HG03442 (cell line): ENCODE measurements around the gene PIGM.

Experiments
- ATAC-seq: cut with Tn5 transposase; IDR thresholded peaks from one replicate; pipeline ENCODE4 v1.9.1; 2021; ENCODE audit warnings: mild to moderate bottlenecking, moderate library complexity; ENCODE audit not compliant: unreplicated experiment

PIGM gene

DNA sequence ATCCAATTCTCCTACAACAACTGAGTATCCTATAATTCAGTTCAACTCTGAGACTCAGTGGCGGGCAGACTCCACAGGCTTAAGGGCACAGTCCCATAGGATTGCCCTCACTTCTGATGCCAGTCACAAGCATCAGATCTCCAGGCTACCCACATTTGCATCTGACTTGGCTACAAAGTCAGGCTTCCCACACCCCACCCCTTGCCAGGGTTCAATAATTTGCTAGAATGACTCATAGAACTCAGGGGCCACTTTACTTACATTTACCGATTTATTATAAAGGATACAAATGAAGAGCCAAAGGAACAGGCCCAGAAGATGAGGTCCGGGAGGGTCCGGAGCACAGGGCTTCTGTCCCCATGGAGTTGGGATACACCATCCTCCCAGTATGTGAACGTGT, 41.8 kb downstream of the PIGM start:
- no peak for ATAC-seq

DNA sequence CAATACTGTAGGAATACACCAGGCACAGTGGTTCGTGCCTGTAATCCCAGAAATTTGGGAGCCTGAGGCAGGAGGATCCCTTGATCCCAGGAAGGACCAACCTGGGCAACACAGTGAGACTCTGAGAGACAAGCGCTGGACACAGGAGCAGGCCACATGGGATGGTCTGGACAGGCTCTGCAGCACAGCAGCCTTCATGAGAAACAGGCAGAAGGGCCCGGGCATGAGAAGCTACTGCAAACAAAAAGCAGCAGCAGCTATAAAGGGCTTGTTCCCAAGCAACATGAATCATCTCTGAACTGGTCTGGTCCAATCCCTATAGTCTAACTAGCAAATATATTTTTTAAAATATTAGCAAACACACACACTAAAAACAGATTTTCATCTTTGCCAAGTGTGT, 42.2 kb downstream of the PIGM start:
- no peak for ATAC-seq

DNA sequence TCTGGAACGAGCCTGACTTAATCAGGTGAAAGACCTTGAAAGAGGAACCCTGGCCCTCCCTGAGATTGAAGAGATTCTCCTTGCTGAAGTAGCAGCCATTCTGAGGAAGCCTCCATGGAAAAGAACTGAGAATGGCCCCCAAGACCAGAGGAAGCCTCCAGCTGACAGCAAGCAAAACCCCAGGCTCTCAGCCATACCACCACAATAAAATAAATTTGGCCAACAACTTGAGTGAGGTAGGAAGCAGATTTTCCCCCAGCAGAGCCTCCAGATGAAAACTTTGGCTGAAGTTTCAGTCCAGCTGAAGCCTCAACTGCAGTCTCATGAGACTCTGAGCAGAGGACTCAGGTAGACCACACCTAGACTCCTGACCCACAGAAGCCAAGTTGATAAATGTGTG, 43.8 kb downstream of the PIGM start:
- no peak for ATAC-seq

DNA sequence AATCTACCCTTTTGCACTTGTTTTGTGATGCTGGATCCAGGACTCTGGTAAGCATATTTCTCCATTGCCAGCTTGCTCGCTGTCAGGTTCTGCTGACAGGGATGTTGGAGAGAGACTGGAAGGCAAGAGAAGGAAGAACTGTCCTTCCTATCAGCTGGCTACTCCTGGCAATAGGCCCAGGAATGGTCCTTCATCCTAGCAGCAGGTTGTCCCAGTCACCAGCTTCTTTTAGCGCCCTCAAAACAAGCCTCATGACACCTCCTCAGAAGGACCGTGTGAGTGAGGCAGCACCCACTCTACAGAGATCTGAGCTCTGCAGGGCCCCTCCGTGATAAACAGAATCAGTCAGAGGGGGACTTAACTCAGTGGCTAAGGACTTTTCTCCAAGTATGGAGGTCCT, 44.6 kb downstream of the PIGM start:
- no peak for ATAC-seq

DNA sequence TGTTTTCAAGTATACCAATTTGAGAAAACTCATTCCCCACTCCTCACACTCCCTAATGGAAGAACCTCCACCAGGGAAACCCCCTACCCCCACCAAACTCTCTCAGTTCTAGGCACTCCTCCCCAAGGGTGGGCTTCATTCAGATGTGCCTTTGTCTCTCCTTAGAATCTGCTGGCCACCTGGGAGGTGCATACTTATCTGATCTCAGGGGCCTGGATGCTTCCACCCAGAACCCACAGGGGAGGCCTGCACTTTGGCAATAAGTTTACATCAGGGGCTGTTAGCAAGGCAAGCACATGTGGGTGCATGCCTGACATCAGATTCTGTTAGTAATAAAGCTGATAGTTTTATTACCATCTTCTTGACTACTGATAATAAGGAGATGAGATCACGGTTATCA, 45.3 kb downstream of the PIGM start:
- ATAC-seq: no peak

DNA sequence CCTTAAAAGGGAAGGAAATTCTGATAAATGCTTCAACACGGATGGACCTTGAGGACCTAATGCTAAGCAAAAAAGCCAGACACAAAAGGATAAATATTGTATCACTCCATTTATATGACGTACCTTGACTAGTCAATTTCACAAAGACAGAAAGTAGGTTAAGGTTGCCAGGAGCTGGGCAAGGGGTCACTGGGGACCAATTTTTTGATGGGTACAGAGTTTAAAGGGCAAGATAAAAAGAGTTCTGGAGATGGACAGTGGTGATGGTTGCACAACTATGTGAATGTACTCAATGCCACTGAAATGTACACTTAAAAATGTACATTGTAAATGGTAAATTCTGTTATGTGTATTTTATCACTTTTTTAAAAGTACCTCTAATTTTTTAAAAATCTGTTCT, 45.7 kb downstream of the PIGM start:
- ATAC-seq: no peak

DNA sequence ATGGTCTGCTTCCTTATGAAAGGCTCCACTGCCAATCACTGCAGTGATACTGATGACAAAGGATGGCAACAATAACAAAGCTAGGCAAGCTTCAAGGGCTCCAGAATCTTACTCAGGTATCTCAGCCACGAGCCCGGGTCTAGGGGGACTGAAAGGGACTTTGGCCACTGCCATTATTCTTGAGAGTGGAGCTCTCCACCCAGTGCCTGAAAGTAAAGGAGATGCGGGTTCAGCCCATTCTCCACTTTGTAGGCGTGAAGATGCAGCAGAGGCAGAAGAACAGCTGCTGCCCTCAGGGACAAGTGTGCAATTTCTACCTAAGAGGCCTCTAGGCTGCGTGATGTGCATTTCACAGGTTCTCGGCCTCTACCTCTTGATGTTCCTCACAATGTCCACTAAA, 46.3 kb downstream of the PIGM start:
- ATAC-seq: no peak

DNA sequence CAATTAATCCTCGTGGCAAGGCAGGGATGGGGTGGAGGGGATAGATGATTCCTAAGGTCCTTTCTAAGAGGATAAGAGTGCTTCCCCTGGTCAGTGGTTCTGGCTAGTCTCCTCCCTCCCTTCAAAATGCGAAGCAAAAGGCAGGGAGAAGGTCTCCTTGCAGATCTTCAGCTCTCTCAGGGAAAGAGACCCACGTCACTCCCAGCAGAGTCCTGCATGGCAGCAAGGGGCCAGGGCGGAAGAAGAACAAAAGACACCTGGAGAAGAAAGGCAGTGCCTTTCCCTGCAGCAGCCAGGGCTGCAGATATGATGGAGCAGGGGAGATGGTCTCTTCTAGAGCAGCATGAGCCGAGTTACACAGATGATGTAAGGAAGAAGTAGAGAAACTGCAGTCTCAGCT, 48.1 kb downstream of the PIGM start:
- no peak for ATAC-seq

DNA sequence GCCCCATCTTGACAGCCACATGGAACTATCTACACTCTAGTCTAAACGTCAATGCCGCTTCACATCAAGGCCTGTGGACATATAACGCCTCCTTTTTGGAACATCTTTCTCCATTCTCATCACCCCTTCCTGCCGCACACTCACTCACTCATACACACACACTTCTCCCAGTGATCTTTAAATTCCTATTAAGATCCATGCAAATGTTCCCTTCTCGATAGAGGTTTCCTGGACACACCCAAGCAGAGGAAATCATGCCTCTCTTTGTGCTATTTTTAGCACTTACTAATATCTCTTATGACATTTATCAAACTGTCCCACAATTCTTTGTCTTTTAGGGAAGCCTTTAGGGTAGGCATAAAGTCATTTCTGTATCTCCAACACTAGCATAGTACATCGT, 49.5 kb downstream of the PIGM start:
- no peak for ATAC-seq

DNA sequence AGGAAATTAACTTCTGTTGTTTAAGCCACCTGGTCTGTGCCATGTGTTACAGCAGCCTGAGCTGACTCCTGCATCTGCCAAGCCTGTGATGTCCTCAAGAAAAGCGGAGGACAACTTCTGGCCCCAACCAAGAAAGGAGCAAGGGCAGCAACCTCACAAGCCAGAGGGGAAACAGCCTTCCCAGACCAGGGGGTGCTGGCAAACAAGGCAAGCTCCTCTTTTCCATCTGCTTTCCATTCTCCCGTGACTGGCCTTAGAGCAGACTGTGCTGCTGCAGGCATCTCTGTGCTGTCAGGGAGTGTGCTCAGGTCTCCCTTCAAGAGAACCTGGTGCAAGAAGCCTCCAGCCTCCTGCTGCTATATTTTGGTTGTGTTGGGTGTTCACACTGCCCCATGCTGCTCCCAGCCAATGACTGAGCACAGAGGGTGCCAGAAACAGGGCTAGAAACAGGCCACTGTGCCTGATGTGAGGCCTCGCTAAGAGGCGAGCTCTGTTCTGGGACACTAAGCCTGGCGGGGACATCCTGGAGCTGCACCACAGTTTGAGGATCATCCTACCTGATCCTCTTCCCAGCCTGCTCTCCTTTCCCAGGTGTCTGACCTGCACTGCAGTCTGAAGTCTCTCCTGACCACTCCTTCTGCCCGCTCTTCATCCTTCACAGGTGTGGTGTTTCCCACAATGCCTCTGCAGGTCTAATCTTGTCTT, 50.3 kb downstream of the PIGM start:
- no peak for ATAC-seq

DNA sequence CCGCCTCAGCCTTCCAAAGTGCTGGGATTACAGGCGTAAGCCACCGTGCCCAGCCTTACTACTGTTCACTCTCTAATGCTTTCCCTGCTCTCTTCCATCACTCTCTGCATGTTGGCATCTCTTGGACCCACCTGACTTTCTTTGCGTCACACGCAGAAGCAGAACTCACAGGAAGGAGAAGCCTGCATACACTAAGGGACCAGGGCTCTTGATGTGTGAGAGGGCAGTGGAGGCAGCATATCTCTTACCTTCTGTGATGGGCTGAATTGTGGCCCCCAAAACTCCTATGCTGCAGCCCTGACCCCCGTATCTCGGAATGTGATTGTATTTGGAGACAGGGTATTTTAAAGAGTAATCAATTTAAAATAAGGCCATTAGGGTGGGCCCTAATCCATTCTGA, 51.0 kb downstream of the PIGM start:
- ATAC-seq: no peak

DNA sequence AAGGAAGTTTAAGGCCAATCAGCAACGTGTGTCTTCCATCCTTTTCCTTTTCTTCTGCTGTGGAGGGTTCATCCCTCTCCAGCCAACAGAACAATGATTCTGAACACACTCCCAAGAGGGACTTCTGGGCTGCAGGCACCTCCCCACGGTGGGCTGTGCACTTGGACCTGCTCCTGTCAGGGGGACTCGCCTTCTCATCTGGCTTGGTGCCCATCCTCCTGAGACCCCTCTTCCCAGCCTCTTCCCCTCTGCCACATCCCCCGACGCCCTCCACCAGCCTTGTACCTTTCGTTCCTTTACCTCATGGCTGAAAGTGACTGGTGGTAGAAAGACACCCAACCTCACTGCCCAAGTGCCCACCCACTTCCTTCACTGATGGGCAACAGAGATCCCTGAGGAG, 51.7 kb downstream of the PIGM start:
- no peak for ATAC-seq

DNA sequence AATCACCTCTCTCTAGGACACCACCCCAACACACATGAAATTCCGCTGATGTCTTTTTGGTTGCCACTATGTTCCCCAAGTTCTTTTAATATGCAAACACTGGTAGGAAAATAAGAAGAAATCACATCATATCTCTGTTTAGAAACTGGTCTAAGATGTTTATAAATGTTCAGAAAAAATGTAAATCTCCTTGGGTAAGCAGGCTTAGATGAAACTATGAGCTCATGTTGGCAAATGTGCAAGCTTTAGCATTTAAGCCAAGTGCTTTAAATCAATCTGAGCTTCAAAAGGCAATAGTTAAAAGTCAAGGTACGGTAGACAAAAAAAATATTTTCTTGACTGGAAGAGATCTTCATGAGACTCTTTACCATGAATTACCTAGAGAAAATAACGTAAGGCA, 52.5 kb downstream of the PIGM start:
- ATAC-seq: no peak

DNA sequence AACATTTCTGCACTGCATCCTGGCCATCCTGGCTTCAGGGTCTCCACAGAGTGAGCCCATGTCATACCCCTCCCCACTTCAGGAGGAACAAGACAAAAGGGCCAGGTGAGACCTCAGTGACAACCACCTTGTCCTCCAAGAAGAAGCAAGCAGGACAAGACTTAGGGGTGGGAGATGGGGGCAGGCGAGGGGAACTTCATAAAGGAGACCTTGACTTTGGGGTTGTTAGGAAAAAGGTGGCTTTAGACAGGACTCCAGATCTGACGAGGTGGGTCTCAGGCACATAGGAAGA, 53.7 kb downstream of the PIGM start:
- ATAC-seq: no peak

DNA sequence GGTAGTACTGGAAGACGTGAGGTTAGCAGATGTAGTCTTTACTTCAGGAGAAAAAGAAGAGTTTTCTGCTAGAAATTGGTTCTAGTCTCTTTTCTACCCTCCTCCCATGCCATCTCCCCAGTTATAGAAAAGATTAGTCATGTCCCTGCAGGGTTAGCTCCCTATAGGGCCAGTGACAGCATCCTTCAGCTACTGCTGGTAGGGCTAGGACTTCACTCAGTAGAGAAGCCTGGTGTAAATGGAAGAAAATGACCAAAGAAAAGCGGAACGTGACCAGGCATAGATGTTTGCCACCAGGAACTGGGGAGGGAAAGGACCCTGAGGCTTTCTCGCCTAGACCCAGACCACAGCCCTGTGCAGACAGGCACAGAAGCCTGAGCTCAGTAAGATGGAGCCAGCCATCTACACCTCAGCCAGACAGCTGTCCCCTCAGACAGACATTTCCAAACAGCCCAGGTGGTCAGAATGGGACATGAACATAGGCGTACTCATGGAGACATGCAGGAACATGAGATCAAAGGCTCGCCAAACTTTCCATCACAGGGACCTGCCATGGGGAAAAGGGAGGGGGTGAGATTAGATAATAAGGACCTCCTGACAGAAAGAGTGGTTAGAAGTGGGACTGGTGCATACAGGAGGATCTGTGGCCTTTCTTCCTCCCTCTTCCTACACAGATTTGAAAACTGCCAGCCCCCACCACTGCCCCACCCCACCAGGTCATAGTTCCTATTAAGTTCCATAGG, 54.3 kb downstream of the PIGM start:
- no peak for ATAC-seq
